H9 (cell line): ENCODE measurements around the gene CUL4A. TPM values are rescaled to one million over a fixed set of nuclear protein-coding genes. Genes with fewer than 3 reads are reported as not detected.
A peak's percentile ranks its signal among the peaks of the same experiment; 100 is the strongest.

ENCODE experiments used
- DNase-seq: peaks from one replicate; pipeline ENCODE4 v3.0.0-alpha.2; 2017
- H2AFZ ChIP-seq: one replicate; pipeline ENCODE4 v1.6.1; 2013; ENCODE audit warnings: mild to moderate bottlenecking, low read length, control low read depth, moderate library complexity
- H2AK5ac ChIP-seq: 2 replicates; pipeline ENCODE4 v1.6.1; 2013; ENCODE audit warnings: low read length, control low read depth, mixed read lengths; ENCODE audit not compliant: insufficient read length
- H2BK120ac ChIP-seq: one replicate; pipeline ENCODE4 v1.6.1; 2013; ENCODE audit warnings: low read depth, mild to moderate bottlenecking, low read length, control low read depth, inconsistent platforms; ENCODE audit not compliant: poor library complexity, severe bottlenecking
- H2BK12ac ChIP-seq: 2 replicates; pipeline ENCODE4 v1.6.1; 2013; ENCODE audit warnings: low read length, control low read depth, mixed read lengths, low read depth; ENCODE audit not compliant: insufficient read length
- H2BK15ac ChIP-seq: 2 replicates; pipeline ENCODE4 v1.6.1; 2013; ENCODE audit warnings: low read depth, low read length, control low read depth
- H2BK20ac ChIP-seq: one replicate; pipeline ENCODE4 v1.6.1; 2013; ENCODE audit warnings: low read depth, mild to moderate bottlenecking, low read length, control low read depth, inconsistent platforms; ENCODE audit not compliant: poor library complexity, severe bottlenecking
- H2BK5ac ChIP-seq: 2 replicates; pipeline ENCODE4 v1.6.1; 2013; ENCODE audit warnings: low read length, control low read depth, mixed read lengths; ENCODE audit not compliant: insufficient read length
- H3K14ac ChIP-seq: 2 replicates; pipeline ENCODE4 v1.6.1; 2013; ENCODE audit warnings: low read length, control low read depth; ENCODE audit not compliant: insufficient read depth
- H3K18ac ChIP-seq: 2 replicates; pipeline ENCODE4 v1.6.1; 2013; ENCODE audit warnings: low read depth, mild to moderate bottlenecking, mixed read lengths, low read length, control low read depth; ENCODE audit not compliant: insufficient read length
- H3K23ac ChIP-seq: 2 replicates; pipeline ENCODE4 v1.6.1; 2013; ENCODE audit warnings: low read length, control low read depth, mixed read lengths, low read depth; ENCODE audit not compliant: insufficient read length
- H3K23me2 ChIP-seq: 2 replicates; pipeline ENCODE4 v1.6.1; 2013; ENCODE audit warnings: low read depth, mild to moderate bottlenecking, mixed read lengths, low read length, control low read depth; ENCODE audit not compliant: insufficient read length, poor library complexity, severe bottlenecking
- H3K27ac ChIP-seq: 2 replicates; pipeline ENCODE4 v1.5.1; 2013; ENCODE audit warnings: low read length, control low read depth, mixed read lengths, low read depth; ENCODE audit not compliant: insufficient read length
- H3K27me3 ChIP-seq: 2 replicates; pipeline ENCODE4 v1.6.1; 2013; ENCODE audit warnings: low read length, control low read depth, inconsistent platforms; ENCODE audit not compliant: insufficient read depth
- H3K4ac ChIP-seq: 2 replicates; pipeline ENCODE4 v1.6.1; 2013; ENCODE audit warnings: low read depth, mild to moderate bottlenecking, control low read depth, inconsistent platforms, low read length, moderate library complexity
- H3K4me1 ChIP-seq: 2 replicates; pipeline ENCODE4 v1.6.1; 2013; ENCODE audit warnings: low read length, control low read depth, inconsistent platforms; ENCODE audit not compliant: insufficient read depth
- H3K4me2 ChIP-seq: 2 replicates; pipeline ENCODE4 v1.6.1; 2013; ENCODE audit warnings: low read length, control low read depth, mixed read lengths; ENCODE audit not compliant: insufficient read length, insufficient read depth
- H3K56ac ChIP-seq: 2 replicates; pipeline ENCODE4 v1.6.1; 2013; ENCODE audit warnings: low read depth, mild to moderate bottlenecking, mixed read lengths, low read length, control low read depth; ENCODE audit not compliant: insufficient read length
- H3K79me1 ChIP-seq: 2 replicates; pipeline ENCODE4 v1.6.1; 2013; ENCODE audit warnings: low read depth, mild to moderate bottlenecking, moderate library complexity, low read length, control low read depth, inconsistent platforms; ENCODE audit not compliant: insufficient read depth, poor library complexity, severe bottlenecking
- H3K79me2 ChIP-seq: 2 replicates; pipeline ENCODE4 v1.6.1; 2013; ENCODE audit warnings: low read length, control low read depth, inconsistent platforms; ENCODE audit not compliant: insufficient read depth
- H3K9ac ChIP-seq: 2 replicates; pipeline ENCODE4 v1.6.1; 2013; ENCODE audit warnings: low read length, control low read depth, mixed read lengths; ENCODE audit not compliant: insufficient read length; ENCODE audit errors: extremely low read depth
- H3K9me3 ChIP-seq: one replicate; pipeline ENCODE4 v1.6.1; 2013; ENCODE audit warnings: low read depth, low read length, inconsistent platforms; ENCODE audit not compliant: control insufficient read depth
- H3T11ph ChIP-seq: one replicate; pipeline ENCODE4 v1.6.1; 2013; ENCODE audit warnings: mild to moderate bottlenecking, low read length, control low read depth, inconsistent platforms
- H4K20me1 ChIP-seq: one replicate; pipeline ENCODE4 v1.6.1; 2013; ENCODE audit not compliant: control insufficient read depth, insufficient read length, insufficient read depth
- H4K5ac ChIP-seq: 2 replicates; pipeline ENCODE4 v1.6.1; 2013; ENCODE audit warnings: low read depth, mild to moderate bottlenecking, mixed read lengths, low read length, control low read depth; ENCODE audit not compliant: insufficient read length
- H4K8ac ChIP-seq: replicated peaks from 2 replicates; pipeline ENCODE4 v1.6.1; 2013; ENCODE audit warnings: low read length, control low read depth, mixed read lengths, low read depth; ENCODE audit not compliant: insufficient read length
- H4K91ac ChIP-seq: 2 replicates; pipeline ENCODE4 v1.6.1; 2013; ENCODE audit warnings: low read depth, mild to moderate bottlenecking, moderate library complexity, mixed read lengths, low read length, control low read depth; ENCODE audit not compliant: insufficient read length
- H3K27ac Mint-ChIP-seq, 3 experiments: 2 replicates in 2 of 3; 3 replicates in 1 of 3; pipeline ENCODE4 v1.8.0; 2020 to 2021; ENCODE audit warnings: mixed read lengths in 3 of 3, mild to moderate bottlenecking in 1 of 3, moderate library complexity in 1 of 3
- H3K27me3 Mint-ChIP-seq: 2 replicates; pipeline ENCODE4 v1.8.0; 2021; ENCODE audit warnings: low read depth, mild to moderate bottlenecking, moderate library complexity, mixed read lengths
- H3K36me3 Mint-ChIP-seq, 3 experiments: 2 replicates in 2 of 3; 3 replicates in 1 of 3; pipeline ENCODE4 v1.8.0; 2020 to 2021; ENCODE audit warnings: low read depth in 3 of 3, mixed read lengths in 3 of 3; ENCODE audit not compliant: insufficient read depth in 1 of 3
- H3K4me1 Mint-ChIP-seq, 2 experiments: 2 replicates each; pipeline ENCODE4 v1.8.0; 2020; ENCODE audit warnings: mixed read lengths in 2 of 2
- H3K4me3 Mint-ChIP-seq, 2 experiments: 2 replicates in 1 of 2; 3 replicates in 1 of 2; pipeline ENCODE4 v1.8.0; 2020 to 2021; ENCODE audit warnings: mild to moderate bottlenecking in 2 of 2, mixed read lengths in 2 of 2, moderate library complexity in 1 of 2
- H3K9me3 Mint-ChIP-seq, 2 experiments: 2 replicates in 1 of 2; 3 replicates in 1 of 2; pipeline ENCODE4 v1.8.0; 2020; ENCODE audit warnings: mild to moderate bottlenecking in 2 of 2, mixed read lengths in 2 of 2, moderate library complexity in 1 of 2
- CTCF ChIP-seq: fragments of 200-600 bp; sonication (generic); conservative IDR thresholded peaks from 3 replicates; pipeline ENCODE4 v1.8.0; 2021; ENCODE audit warnings: antibody characterized with exemption, mild to moderate bottlenecking
- WGBS: extraction: QIAGEN DNeasy Blood & Tissue Kit; methylation state at CpG from one replicate; pipeline ENCODE4 v1.1.7; 2013; ENCODE audit warnings: missing lambda C conversion rate, low lambda C conversion rate, mixed read lengths; ENCODE audit not compliant: insufficient read length; ENCODE audit errors: extremely low coverage; 5-methylcytosine and 5-hydroxymethylcytosine counted together
- total RNA-seq: library from RNA; stranded (reverse); gene quantifications from 2 replicates; pipeline ENCODE4 v1.2.1, GENCODE V29; 2021

CUL4A gene
- total RNA-seq, 1 experiment from 2014 or later, result 97.9 TPM

- Mint-ChIP-seq H3K9me3 (peaks cover 8% of the 10 kb centered on the region in 2 experiments), H3K4me1 (peaks cover 0 to 8% of the 10 kb centered on the region in 2 experiments; a peak in 1 of 4 replicates), H3K27ac (no peak overlapping the region; a peak in 1 of 7 replicates), H3K4me3 (no peak overlapping the region), H3K27me3 (no peaks in the 10 kb centered on the region), H3K36me3 (peaks cover 0 to 11% (median 5%) of the 10 kb centered on the region in 3 experiments; a peak in 3 of 7 replicates)
- Histone ChIP-seq H2AFZ (no peak overlapping the region), H4K20me1 (no peaks in the 10 kb centered on the region), H3K79me1 (no peaks in the 10 kb centered on the region), H4K8ac (no peak overlapping the region), H3K56ac (no peak overlapping the region), H2BK20ac (no peak overlapping the region), H4K91ac (no peak overlapping the region), H2BK15ac (no peak overlapping the region), H3T11ph (no peak overlapping the region), H3K4me1 (no peaks in the 10 kb centered on the region), H3K9me3 (no peaks in the 10 kb centered on the region), H3K4me2 (no peak overlapping the region), H3K4ac (no peak overlapping the region), H3K18ac (no peak overlapping the region), H4K5ac (no peak overlapping the region), H3K14ac (no peak overlapping the region), H3K9ac (no peak overlapping the region), H3K23me2 (no peaks in the 10 kb centered on the region), H2BK12ac (no peak overlapping the region), H2BK120ac (no peak overlapping the region), H3K27me3 (no peaks in the 10 kb centered on the region), H2AK5ac (no peak overlapping the region), H3K79me2 (no peaks in the 10 kb centered on the region), H2BK5ac (no peak overlapping the region), H3K23ac (no peak overlapping the region), H3K27ac (no peak overlapping the region)
- peak; percentile 62 for DNase-seq
- no CpG with 5 or more reads among the region's 3 CpGs for WGBS
- TF ChIP-seq CTCF, result peak; percentile 78
Observed at GRCh38 chr13:113275387-113275786, 66.0 kb downstream of the CUL4A start.
